K562 (cell line): Measurements from ENCODE around the gene TMEM63C. TPM values are rescaled to one million over a fixed set of nuclear protein-coding genes. Genes with fewer than 3 reads are reported as not detected.
A peak's percentile ranks its signal among the peaks of the same experiment; 100 is the strongest.

Experiments
- ARHGAP35 ChIP-seq: fragments of 450-650 bp; IDR thresholded peaks from 2 replicates; pipeline ENCODE4 v1.6.1; 2018; ENCODE audit not compliant: partially characterized antibody
- ATF7 ChIP-seq: fragments of 450-650 bp; IDR thresholded peaks from 2 replicates; pipeline ENCODE4 v1.7.1; 2014; ENCODE audit warnings: mild to moderate bottlenecking, moderate library complexity
- BCOR ChIP-seq: fragments of 450-650 bp; IDR thresholded peaks from 2 replicates; pipeline ENCODE4 v1.6.1; 2016
- BHLHE40 ChIP-seq: IDR thresholded peaks from 2 replicates; pipeline ENCODE4 v1.6.1; 2011; ENCODE audit warnings: low read length, improper control_type of control experiment
- CXXC5 ChIP-seq: fragments of 250-450 bp; sonication (Bioruptor Pico); IDR thresholded peaks from 2 replicates; pipeline ENCODE4 v1.8.0; 2022; ENCODE audit warnings: inconsistent platforms, mild to moderate bottlenecking, moderate library complexity
- ELF4 ChIP-seq: fragments of 450-650 bp; formaldehyde crosslinking; IDR thresholded peaks from 2 replicates; pipeline ENCODE4 v1.4.0; 2022; ENCODE audit warnings: missing genetic modification characterization
- ELK3 ChIP-seq: fragments of 450-650 bp; formaldehyde crosslinking; IDR thresholded peaks from 2 replicates; pipeline ENCODE4 v1.4.0; 2020; ENCODE audit warnings: mild to moderate bottlenecking
- EP300 ChIP-seq: IDR thresholded peaks from 2 replicates; pipeline ENCODE4 v1.6.1; 2012; ENCODE audit warnings: low read length, improper control_type of control experiment
- ESRRA ChIP-seq: fragments of 450-650 bp; IDR thresholded peaks from 2 replicates; pipeline ENCODE4 v1.6.1; 2014; ENCODE audit warnings: low read depth, mild to moderate bottlenecking, moderate library complexity, borderline replicate concordance
- ETS2 ChIP-seq: IDR thresholded peaks from 2 replicates; pipeline ENCODE4 v1.6.1; 2016; ENCODE audit warnings: borderline replicate concordance, missing genetic modification characterization, mild to moderate bottlenecking, moderate library complexity, missing compliant biosample characterization; ENCODE audit not compliant: poor library complexity, severe bottlenecking
- FOXM1 ChIP-seq, 2 experiments: fragments of 450-650 bp in 1 of 2; sonication (generic) in 1 of 2; formaldehyde crosslinking in 1 of 2; IDR thresholded peaks; 2 replicates each; pipeline versions ENCODE4 v1.6.1 to v1.9.0; 2017 to 2022; ENCODE audit warnings: low read depth in 2 of 2, mild to moderate bottlenecking in 2 of 2, missing genetic modification reagents in 1 of 2, moderate library complexity in 1 of 2
- HDAC8 ChIP-seq: fragments of 450-650 bp; IDR thresholded peaks from 2 replicates; pipeline ENCODE4 v1.6.1; 2016; ENCODE audit warnings: mild to moderate bottlenecking, missing genetic modification characterization, moderate library complexity, missing compliant biosample characterization
- HNRNPK ChIP-seq: fragments of 200-400 bp; formaldehyde crosslinking; IDR thresholded peaks from one replicate; pipeline ENCODE4 v1.6.1; 2018; ENCODE audit warnings: mild to moderate bottlenecking, low read depth, low read length; ENCODE audit not compliant: poor library complexity, severe bottlenecking
- HOXB6 ChIP-seq: fragments of 250-450 bp; sonication (Bioruptor Pico); IDR thresholded peaks from 2 replicates; pipeline ENCODE4 v1.5.1; 2022; ENCODE audit warnings: mild to moderate bottlenecking, borderline replicate concordance
- KDM4B ChIP-seq, 2 experiments: fragments of 450-650 bp in 1 of 2; sonication (generic) in 1 of 2; IDR thresholded peaks; 2 replicates each; pipeline ENCODE4 v1.6.1; 2016 to 2017; ENCODE audit warnings: borderline replicate concordance in 2 of 2, antibody characterized with exemption in 1 of 2, low read depth in 1 of 2, mild to moderate bottlenecking in 1 of 2
- MCM2 ChIP-seq: fragments of 450-650 bp; IDR thresholded peaks from 2 replicates; pipeline ENCODE4 v1.6.1; 2017; ENCODE audit warnings: low read depth, mild to moderate bottlenecking
- MIER1 ChIP-seq: fragments of 450-650 bp; IDR thresholded peaks from 2 replicates; pipeline ENCODE4 v1.6.1; 2016; ENCODE audit warnings: antibody characterized with exemption, mild to moderate bottlenecking, low read depth
- NFIC ChIP-seq: fragments of 450-650 bp; IDR thresholded peaks from 2 replicates; pipeline ENCODE4 v1.6.1; 2017; ENCODE audit warnings: mild to moderate bottlenecking, inconsistent platforms
- NUFIP1 ChIP-seq: fragments of 450-650 bp; IDR thresholded peaks from 2 replicates; pipeline ENCODE4 v1.6.1; 2018; ENCODE audit not compliant: partially characterized antibody
- PRMT5 ChIP-seq: sonication (generic); formaldehyde crosslinking; IDR thresholded peaks from 2 replicates; pipeline ENCODE4 v1.5.0; 2020; ENCODE audit warnings: missing genetic modification reagents
- SIRT6 ChIP-seq: IDR thresholded peaks from one replicate; pipeline ENCODE4 v1.6.1; 2012; ENCODE audit warnings: low read depth, mild to moderate bottlenecking, control low read depth, inconsistent platforms, low read length, moderate library complexity
- SP2 ChIP-seq: IDR thresholded peaks from 2 replicates; pipeline ENCODE4 v1.6.1; 2011; ENCODE audit warnings: mild to moderate bottlenecking, low read depth, low read length, moderate library complexity; ENCODE audit not compliant: poor library complexity, severe bottlenecking; ENCODE audit errors: extremely low read depth
- SRSF1 ChIP-seq: fragments of 200-400 bp; formaldehyde crosslinking; IDR thresholded peaks from 2 replicates; pipeline ENCODE4 v1.6.1; 2017; ENCODE audit warnings: mild to moderate bottlenecking, low read depth, low read length, moderate library complexity
- TAF7 ChIP-seq: fragments of 450-650 bp; IDR thresholded peaks from 2 replicates; pipeline ENCODE4 v1.6.1; 2016; ENCODE audit warnings: missing genetic modification characterization, missing compliant biosample characterization
- YBX1 ChIP-seq: fragments of 450-650 bp; IDR thresholded peaks from 2 replicates; pipeline ENCODE4 v1.7.1; 2016; ENCODE audit warnings: mild to moderate bottlenecking
- ZNF184 ChIP-seq: sonication (generic); formaldehyde crosslinking; IDR thresholded peaks from 2 replicates; pipeline ENCODE4 v1.5.0; 2020; ENCODE audit warnings: missing genetic modification reagents
- ZNF398 ChIP-seq: fragments of 250-450 bp; sonication (Bioruptor Pico); IDR thresholded peaks from 2 replicates; pipeline ENCODE4 v1.8.0; 2021; ENCODE audit warnings: moderate library complexity, mild to moderate bottlenecking, inconsistent platforms
- ZNF511 ChIP-seq: sonication (generic); formaldehyde crosslinking; IDR thresholded peaks from 2 replicates; pipeline ENCODE4 v1.8.0; 2022; ENCODE audit warnings: mild to moderate bottlenecking, missing genetic modification reagents
- polyA plus RNA-seq, 8 experiments: library from polyadenylated mRNA; depleted of rRNA in 4 of 8; stranded (reverse) in 5 of 8; unstranded in 3 of 8; fragments of >200 nt; fragmentation: Nextera tagmentation in 2 of 8; fragmentation: Illumina TruSeq in 1 of 8; extraction: Ambion mirVana in 2 of 8; extraction: Trizol in 1 of 8; gene quantifications; 2 replicates each; pipeline versions ENCODE4 v1.2.1 to v1.2.3, GENCODE V29; 2011 to 2014; ENCODE audit warnings: inconsistent platforms in 1 of 8, missing spikeins in 1 of 8
- total RNA-seq, 7 experiments: library from RNA; depleted of rRNA in 6 of 7; stranded (reverse); fragments of >200 nt in 6 of 7; fragmentation: Illumina TruSeq in 2 of 7; extraction: Trizol in 2 of 7; gene quantifications; 2 replicates each; pipeline versions ENCODE4 v1.2.1 to v1.2.3, GENCODE V29; 2011 to 2021; ENCODE audit warnings: low replicate concordance in 1 of 7

The TMEM63C gene
- total and polyA plus RNA-seq, 9 of the 15 experiments (the other 6 are each of a cell fraction or from before 2014, with no cell fraction given): 0.07 TPM; not detected in 8

GRCh38 chr14:77303417-77304156, 122.0 kb downstream of the TMEM63C start (continued):
- no peak for TF ChIP-seq KDM4B (IDR thresholded peaks at IDR 0.05; ENCODE audit: borderline replicate concordance in 2 of 2, low read depth in 1 of 2)
- TF ChIP-seq SP2: no peak
- TF ChIP-seq MCM2: no peak
- TF ChIP-seq ATF7: peak; percentile 84
- no peak for TF ChIP-seq HNRNPK
- TF ChIP-seq ZNF398 (CRISPR knock-in tag): no peak
- no peak for TF ChIP-seq ELF4 (CRISPR knock-in tag)
- TF ChIP-seq EP300: peak; percentile 35; the same call in 1 of the 2 replicates
- TF ChIP-seq ARHGAP35: no peak
- TF ChIP-seq SIRT6: no peak
- no peak for TF ChIP-seq TAF7
- TF ChIP-seq MIER1: no peak
- TF ChIP-seq ETS2 (tag): no peak
- no peak for TF ChIP-seq BCOR
- no peak for TF ChIP-seq NUFIP1
- no peak for TF ChIP-seq ELK3 (CRISPR knock-in tag)
- TF ChIP-seq NFIC: no peak
- TF ChIP-seq YBX1: no peak
- no peak for TF ChIP-seq HOXB6 (CRISPR knock-in tag)
- TF ChIP-seq BHLHE40: no peak; the same call in none of the 2 replicates
- TF ChIP-seq SRSF1: no peak
- no peak for TF ChIP-seq CXXC5 (CRISPR knock-in tag)
- no peak for TF ChIP-seq ESRRA
- no peak for TF ChIP-seq ZNF511 (CRISPR knock-in tag)
- no peak for TF ChIP-seq HDAC8 (tag)
- no peak for TF ChIP-seq FOXM1 (IDR thresholded peaks at IDR 0.05; ENCODE audit: low read depth)
- TF ChIP-seq FOXM1 (CRISPR knock-in tag; IDR thresholded peaks at IDR 0.05; ENCODE audit: low read depth): no peak
- no peak for TF ChIP-seq ZNF184
- no peak for TF ChIP-seq PRMT5 (CRISPR knock-in tag)
